Trophoblast cell (in vitro differentiated cells and primary cell): ENCODE results near the gene CHST15.

Source experiments
- DNase-seq, 2 donors: peaks; one replicate each; pipeline ENCODE4 v3.0.0-alpha.2; 2016
- H2AFZ ChIP-seq: 2 replicates; pipeline ENCODE4 v1.6.1; 2013; ENCODE audit warnings: low read length, moderate library complexity, mild to moderate bottlenecking; ENCODE audit not compliant: insufficient read depth, poor library complexity
- H2AK5ac ChIP-seq: 2 replicates; pipeline ENCODE4 v1.6.1; 2013; ENCODE audit warnings: mild to moderate bottlenecking, low read length
- H2BK120ac ChIP-seq: 2 replicates; pipeline ENCODE4 v1.6.1; 2013; ENCODE audit warnings: low read length, mild to moderate bottlenecking, moderate library complexity; ENCODE audit not compliant: insufficient read depth, poor library complexity
- H2BK12ac ChIP-seq: 2 replicates; pipeline ENCODE4 v1.6.1; 2013; ENCODE audit warnings: mild to moderate bottlenecking, low read length, moderate library complexity
- H2BK5ac ChIP-seq: 2 replicates; pipeline ENCODE4 v1.6.1; 2013; ENCODE audit warnings: low read length, low read depth, moderate library complexity, mild to moderate bottlenecking; ENCODE audit not compliant: poor library complexity
- H3K14ac ChIP-seq: 2 replicates; pipeline ENCODE4 v1.6.1; 2013; ENCODE audit warnings: mild to moderate bottlenecking, low read length
- H3K18ac ChIP-seq: 2 replicates; pipeline ENCODE4 v1.6.1; 2013; ENCODE audit warnings: mild to moderate bottlenecking, low read length
- H3K23ac ChIP-seq: 2 replicates; pipeline ENCODE4 v1.6.1; 2013; ENCODE audit warnings: low read length
- H3K27ac ChIP-seq: 2 replicates; pipeline ENCODE4 v1.5.1; 2013; ENCODE audit warnings: low read depth, mild to moderate bottlenecking, inconsistent platforms, low read length, moderate library complexity
- H3K27me3 ChIP-seq: 2 replicates; pipeline ENCODE4 v1.6.1; 2013; ENCODE audit warnings: inconsistent platforms, mild to moderate bottlenecking, low read length, moderate library complexity; ENCODE audit not compliant: insufficient read depth
- H3K36me3 ChIP-seq, 2 experiments: 1 replicate in 1 of 2; 2 replicates in 1 of 2; pipeline ENCODE4 v1.6.1; 2013; ENCODE audit warnings: low read length in 2 of 2, mild to moderate bottlenecking in 2 of 2, moderate library complexity in 1 of 2; ENCODE audit not compliant: insufficient read depth in 2 of 2, control insufficient read depth in 1 of 2
- H3K4ac ChIP-seq: 2 replicates; pipeline ENCODE4 v1.6.1; 2013; ENCODE audit warnings: low read depth, mild to moderate bottlenecking, low read length, moderate library complexity
- H3K4me1 ChIP-seq, 2 experiments: 1 replicate in 1 of 2; 2 replicates in 1 of 2; pipeline ENCODE4 v1.6.1; 2013; ENCODE audit warnings: low read length in 2 of 2, mild to moderate bottlenecking in 2 of 2, moderate library complexity in 1 of 2; ENCODE audit not compliant: insufficient read depth in 2 of 2, control insufficient read depth in 1 of 2
- H3K4me2 ChIP-seq: 2 replicates; pipeline ENCODE4 v1.6.1; 2013; ENCODE audit warnings: inconsistent platforms, mild to moderate bottlenecking, low read length, moderate library complexity
- H3K4me3 ChIP-seq: 2 replicates; pipeline ENCODE4 v1.5.1; 2013; ENCODE audit warnings: mild to moderate bottlenecking, low read depth, low read length, inconsistent platforms
- H3K79me1 ChIP-seq: one replicate; pipeline ENCODE4 v1.6.1; 2013; ENCODE audit warnings: low read length
- H3K79me2 ChIP-seq: 2 replicates; pipeline ENCODE4 v1.6.1; 2013; ENCODE audit warnings: low read length, mild to moderate bottlenecking; ENCODE audit not compliant: control insufficient read depth, insufficient read depth, poor library complexity
- H3K9ac ChIP-seq: 2 replicates; pipeline ENCODE4 v1.6.1; 2013; ENCODE audit warnings: mild to moderate bottlenecking, low read length
- H3K9me3 ChIP-seq: 2 replicates; pipeline ENCODE4 v1.6.1; 2013; ENCODE audit warnings: low read depth, mild to moderate bottlenecking, control low read depth, inconsistent platforms, low read length; ENCODE audit not compliant: insufficient read depth
- H4K12ac ChIP-seq: 2 replicates; pipeline ENCODE4 v1.6.1; 2013; ENCODE audit warnings: low read depth, mild to moderate bottlenecking, low read length, moderate library complexity
- H4K8ac ChIP-seq: 2 replicates; pipeline ENCODE4 v1.6.1; 2013; ENCODE audit warnings: low read depth, mild to moderate bottlenecking, low read length, moderate library complexity
- H4K91ac ChIP-seq: one replicate; pipeline ENCODE4 v1.6.1; 2013; ENCODE audit warnings: low read depth, mild to moderate bottlenecking, low read length, moderate library complexity
- WGBS: extraction: QIAGEN DNeasy Blood & Tissue Kit; methylation state at CpG from one replicate; pipeline ENCODE4 v1.1.7; 2013; ENCODE audit warnings: missing lambda C conversion rate; ENCODE audit not compliant: insufficient read length, insufficient coverage; ENCODE audit errors: extremely low coverage; 5-methylcytosine and 5-hydroxymethylcytosine counted together

Gene CHST15

DNA sequence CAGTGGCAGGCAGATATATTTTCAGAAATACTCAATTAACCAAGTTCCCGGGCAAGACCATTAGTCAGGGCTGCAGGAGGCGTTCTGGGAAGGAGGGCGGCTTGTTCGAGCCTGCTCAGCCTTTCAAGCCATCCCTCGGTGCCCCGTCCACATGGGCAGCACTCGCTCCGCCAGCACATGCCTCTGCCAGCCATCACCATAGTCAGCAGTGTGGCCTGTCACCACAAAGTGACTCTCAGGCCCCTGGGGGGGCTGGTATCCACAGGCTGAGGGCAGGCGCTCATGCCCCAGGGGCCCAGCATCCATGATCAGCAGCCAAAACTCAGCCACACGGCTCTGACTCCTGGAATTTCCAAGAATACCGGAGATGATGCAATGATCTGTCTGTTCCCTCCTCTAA lies 81.9 kb downstream of the CHST15 start:
- H2BK120ac ChIP-seq, result no peak overlapping the region

GRCh38 chr10:124010563-124011131 lies 82.8 kb downstream of the CHST15 start:
- no peak overlapping the region for H3K18ac ChIP-seq
- H2BK5ac ChIP-seq, result no peak overlapping the region
- no peaks in the 10 kb centered on the region for H3K27me3 ChIP-seq
- H3K23ac ChIP-seq, result no peak overlapping the region
- peak overlapping the region; percentile 24 for H4K8ac ChIP-seq
- H3K9me3 ChIP-seq, result peaks cover 5% of the 10 kb centered on the region
- no peak overlapping the region for H3K4me3 ChIP-seq
- no peak for DNase-seq
- peaks cover 3 to 4% of the 10 kb centered on the region in 2 experiments for H3K36me3 ChIP-seq
- no peak overlapping the region for H2BK12ac ChIP-seq
- H3K14ac ChIP-seq, result no peak overlapping the region
- H3K27ac ChIP-seq, result no peak overlapping the region
- H3K9ac ChIP-seq, result no peak overlapping the region
- no peak overlapping the region for H3K4ac ChIP-seq
- no peak overlapping the region for H4K91ac ChIP-seq
- H3K79me1 ChIP-seq, result no peaks in the 10 kb centered on the region
- no peak overlapping the region for H4K12ac ChIP-seq
- H2AFZ ChIP-seq, result no peak overlapping the region
- no peak overlapping the region for H2AK5ac ChIP-seq
- H2BK120ac ChIP-seq, result no peak overlapping the region
- no CpG with 5 or more reads among the region's 22 CpGs for WGBS
- H3K4me2 ChIP-seq, result no peak overlapping the region
- no peaks in the 10 kb centered on the region for H3K79me2 ChIP-seq
- H3K4me1 ChIP-seq, result peaks cover 2% of the 10 kb centered on the region in 2 experiments

More for the DNA sequence above, 81.9 kb downstream of the CHST15 start:
- H3K23ac ChIP-seq, result no peak overlapping the region
- peaks cover 5% of the 10 kb centered on the region for H3K9me3 ChIP-seq
- peaks cover 3 to 4% of the 10 kb centered on the region in 2 experiments for H3K36me3 ChIP-seq
- peak in 1 of 2 donors; percentile 4 for DNase-seq
- H3K27ac ChIP-seq, result no peak overlapping the region
- no peak overlapping the region for H2AK5ac ChIP-seq
- no peak overlapping the region for H2AFZ ChIP-seq
- H3K27me3 ChIP-seq, result no peaks in the 10 kb centered on the region
- no peak overlapping the region for H2BK12ac ChIP-seq
- H3K4me1 ChIP-seq, result peaks cover 2% of the 10 kb centered on the region in 2 experiments
- WGBS, result no CpG with 5 or more reads among the region's 11 CpGs
- H3K14ac ChIP-seq, result no peak overlapping the region
- no peak overlapping the region for H4K8ac ChIP-seq
- H2BK5ac ChIP-seq, result no peak overlapping the region
- no peaks in the 10 kb centered on the region for H3K79me1 ChIP-seq
- no peak overlapping the region for H3K9ac ChIP-seq
- H4K91ac ChIP-seq, result no peak overlapping the region
- H3K4me2 ChIP-seq, result no peak overlapping the region
- H3K18ac ChIP-seq, result no peak overlapping the region
- no peak overlapping the region for H4K12ac ChIP-seq
- no peaks in the 10 kb centered on the region for H3K79me2 ChIP-seq
- no peak overlapping the region for H3K4me3 ChIP-seq
- H3K4ac ChIP-seq, result no peak overlapping the region

DNA sequence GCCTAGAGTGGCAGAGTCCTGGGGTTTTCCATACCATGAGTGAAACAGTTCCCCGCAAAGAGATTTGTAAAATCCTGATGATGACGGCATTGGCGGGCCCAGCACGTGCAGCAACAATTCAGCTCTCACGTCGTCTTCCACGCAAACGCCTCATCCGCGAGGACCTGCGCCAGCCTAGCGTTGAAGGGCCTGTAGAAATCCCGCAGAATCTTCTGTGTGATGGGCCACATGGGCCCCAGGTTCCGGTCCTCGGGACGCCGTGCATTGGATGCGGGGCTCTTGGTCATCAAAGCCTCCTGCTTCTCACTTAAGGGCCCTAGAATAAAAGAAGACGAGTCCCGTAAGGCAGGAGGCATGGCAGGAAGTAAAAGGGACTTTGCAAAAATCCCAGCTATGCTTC lies 83.4 kb downstream of the CHST15 start:
- no CpG with 5 or more reads among the region's 20 CpGs for WGBS
- no peak overlapping the region for H2AFZ ChIP-seq
- no peak for DNase-seq
- H3K18ac ChIP-seq, result no peak overlapping the region
- no peak overlapping the region for H4K8ac ChIP-seq
- H3K27ac ChIP-seq, result no peak overlapping the region
- H3K4me3 ChIP-seq, result no peak overlapping the region
- no peaks in the 10 kb centered on the region for H3K79me1 ChIP-seq
- H3K4me1 ChIP-seq, result peaks cover 2% of the 10 kb centered on the region in 2 experiments
- no peaks in the 10 kb centered on the region for H3K79me2 ChIP-seq
- no peak overlapping the region for H2AK5ac ChIP-seq
- no peak overlapping the region for H3K4me2 ChIP-seq
- no peak overlapping the region for H2BK12ac ChIP-seq
- H2BK120ac ChIP-seq, result no peak overlapping the region
- H3K14ac ChIP-seq, result no peak overlapping the region
- H3K36me3 ChIP-seq, result peaks cover 3 to 4% of the 10 kb centered on the region in 2 experiments
- no peak overlapping the region for H3K4ac ChIP-seq
- H4K12ac ChIP-seq, result no peak overlapping the region
- H4K91ac ChIP-seq, result no peak overlapping the region
- no peak overlapping the region for H3K23ac ChIP-seq
- H2BK5ac ChIP-seq, result no peak overlapping the region
- H3K9ac ChIP-seq, result no peak overlapping the region
- peaks cover 5% of the 10 kb centered on the region for H3K9me3 ChIP-seq
- H3K27me3 ChIP-seq, result no peaks in the 10 kb centered on the region

- H4K91ac ChIP-seq, result no peak overlapping the region
- H3K18ac ChIP-seq, result no peak overlapping the region
- no peak overlapping the region for H3K4me3 ChIP-seq
- H3K4ac ChIP-seq, result no peak overlapping the region
- peaks cover 5% of the 10 kb centered on the region for H3K9me3 ChIP-seq
- no peak overlapping the region for H3K14ac ChIP-seq
- no peak overlapping the region for H3K27ac ChIP-seq
- no peak for DNase-seq
- no peaks in the 10 kb centered on the region for H3K79me1 ChIP-seq
- H4K12ac ChIP-seq, result no peak overlapping the region
- WGBS, result no CpG with 5 or more reads among the region's 16 CpGs
- no peak overlapping the region for H2AK5ac ChIP-seq
- H3K79me2 ChIP-seq, result no peaks in the 10 kb centered on the region
- H3K27me3 ChIP-seq, result no peaks in the 10 kb centered on the region
- H2BK120ac ChIP-seq, result no peak overlapping the region
- no peak overlapping the region for H3K4me2 ChIP-seq
- no peak overlapping the region for H2BK5ac ChIP-seq
- H2BK12ac ChIP-seq, result no peak overlapping the region
- H3K23ac ChIP-seq, result no peak overlapping the region
- no peak overlapping the region for H3K9ac ChIP-seq
- no peak overlapping the region for H4K8ac ChIP-seq
- H3K36me3 ChIP-seq, result peaks cover 3 to 4% of the 10 kb centered on the region in 2 experiments
- H2AFZ ChIP-seq, result no peak overlapping the region
- H3K4me1 ChIP-seq, result peaks cover 2% of the 10 kb centered on the region in 2 experiments
Observed at GRCh38 chr10:124009231-124010015, 84.0 kb downstream of the CHST15 start.
